Adrenal gland (tissue), 5 donors: ENCODE measurements around the gene RAD51B.

ENCODE experiments used
- POLR2A ChIP-seq, 2 donors: fragments of 450-650 bp; IDR thresholded peaks; one replicate each; pipeline ENCODE4 v1.6.1; 2017; ENCODE audit warnings: antibody characterized with exemption in 2 of 2, mild to moderate bottlenecking in 2 of 2, moderate library complexity in 1 of 2
- TF ChIP-seq, protein P1 (sequence below), 6 experiments: fragments of 450-650 bp in 4 of 6; fragments of 200-600 bp in 2 of 6; sonication (generic) in 1 of 6; IDR thresholded peaks; 1 replicate in 5 of 6; 2 replicates in 1 of 6; pipeline versions ENCODE4 v1.5.1 to v1.8.0; 2016 to 2021; ENCODE audit warnings: antibody characterized with exemption in 6 of 6, mild to moderate bottlenecking in 2 of 6, moderate library complexity in 1 of 6
- donor health status: DM: no; HTN: no; CAD: no.

DNA sequence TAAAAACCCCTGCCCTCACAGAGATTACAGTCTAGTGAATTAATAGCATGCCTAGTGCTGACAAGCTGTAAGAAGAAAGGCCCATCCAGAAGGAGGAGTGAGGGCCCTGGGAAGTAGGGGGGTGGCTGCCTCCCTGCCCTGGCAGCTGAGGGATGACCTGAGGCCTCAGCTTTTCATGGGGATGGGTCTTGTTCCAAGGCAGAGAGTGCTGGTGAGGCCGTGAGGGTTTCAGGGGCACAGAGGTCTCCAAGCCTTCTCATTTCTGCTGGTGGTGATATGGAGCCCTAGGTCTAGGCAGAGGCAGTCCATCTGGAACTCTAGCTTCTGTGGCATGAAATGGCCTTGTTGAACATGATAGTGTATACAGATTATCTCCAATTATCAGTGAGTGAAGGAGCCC lies 858.9 kb downstream of the RAD51B start:
- TF ChIP-seq, protein P1, sequence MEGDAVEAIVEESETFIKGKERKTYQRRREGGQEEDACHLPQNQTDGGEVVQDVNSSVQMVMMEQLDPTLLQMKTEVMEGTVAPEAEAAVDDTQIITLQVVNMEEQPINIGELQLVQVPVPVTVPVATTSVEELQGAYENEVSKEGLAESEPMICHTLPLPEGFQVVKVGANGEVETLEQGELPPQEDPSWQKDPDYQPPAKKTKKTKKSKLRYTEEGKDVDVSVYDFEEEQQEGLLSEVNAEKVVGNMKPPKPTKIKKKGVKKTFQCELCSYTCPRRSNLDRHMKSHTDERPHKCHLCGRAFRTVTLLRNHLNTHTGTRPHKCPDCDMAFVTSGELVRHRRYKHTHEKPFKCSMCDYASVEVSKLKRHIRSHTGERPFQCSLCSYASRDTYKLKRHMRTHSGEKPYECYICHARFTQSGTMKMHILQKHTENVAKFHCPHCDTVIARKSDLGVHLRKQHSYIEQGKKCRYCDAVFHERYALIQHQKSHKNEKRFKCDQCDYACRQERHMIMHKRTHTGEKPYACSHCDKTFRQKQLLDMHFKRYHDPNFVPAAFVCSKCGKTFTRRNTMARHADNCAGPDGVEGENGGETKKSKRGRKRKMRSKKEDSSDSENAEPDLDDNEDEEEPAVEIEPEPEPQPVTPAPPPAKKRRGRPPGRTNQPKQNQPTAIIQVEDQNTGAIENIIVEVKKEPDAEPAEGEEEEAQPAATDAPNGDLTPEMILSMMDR (IDR thresholded peaks at IDR 0.05): no peak
- TF ChIP-seq POLR2A (IDR thresholded peaks at IDR 0.05): no peak
